ENCODE results near the gene CPEB3.

DNA sequence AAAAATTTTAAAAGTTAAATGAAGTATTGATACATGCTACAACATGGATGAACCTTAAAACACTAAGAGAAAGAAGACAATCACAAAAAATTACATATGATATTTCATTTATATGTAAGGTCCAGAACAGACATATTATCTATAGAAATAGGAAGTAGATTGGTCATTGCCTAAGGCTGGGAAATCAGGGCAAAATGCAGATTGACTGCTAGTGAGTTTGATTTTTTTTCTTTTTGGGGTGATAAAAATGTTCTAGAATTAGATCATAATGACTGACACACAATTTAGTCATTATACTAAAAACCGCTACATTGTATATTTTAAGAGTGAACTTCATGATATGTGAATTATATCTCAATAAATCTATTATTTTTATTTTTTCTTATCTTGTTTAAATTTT, 88.3 kb downstream of the CPEB3 start:
- TF ChIP-seq EP300 (IDR thresholded peaks at IDR 0.05), result no peak
- TF ChIP-seq, protein P1, sequence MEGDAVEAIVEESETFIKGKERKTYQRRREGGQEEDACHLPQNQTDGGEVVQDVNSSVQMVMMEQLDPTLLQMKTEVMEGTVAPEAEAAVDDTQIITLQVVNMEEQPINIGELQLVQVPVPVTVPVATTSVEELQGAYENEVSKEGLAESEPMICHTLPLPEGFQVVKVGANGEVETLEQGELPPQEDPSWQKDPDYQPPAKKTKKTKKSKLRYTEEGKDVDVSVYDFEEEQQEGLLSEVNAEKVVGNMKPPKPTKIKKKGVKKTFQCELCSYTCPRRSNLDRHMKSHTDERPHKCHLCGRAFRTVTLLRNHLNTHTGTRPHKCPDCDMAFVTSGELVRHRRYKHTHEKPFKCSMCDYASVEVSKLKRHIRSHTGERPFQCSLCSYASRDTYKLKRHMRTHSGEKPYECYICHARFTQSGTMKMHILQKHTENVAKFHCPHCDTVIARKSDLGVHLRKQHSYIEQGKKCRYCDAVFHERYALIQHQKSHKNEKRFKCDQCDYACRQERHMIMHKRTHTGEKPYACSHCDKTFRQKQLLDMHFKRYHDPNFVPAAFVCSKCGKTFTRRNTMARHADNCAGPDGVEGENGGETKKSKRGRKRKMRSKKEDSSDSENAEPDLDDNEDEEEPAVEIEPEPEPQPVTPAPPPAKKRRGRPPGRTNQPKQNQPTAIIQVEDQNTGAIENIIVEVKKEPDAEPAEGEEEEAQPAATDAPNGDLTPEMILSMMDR (IDR thresholded peaks at IDR 0.05), result no peak
- no peak for TF ChIP-seq POLR2A (IDR thresholded peaks at IDR 0.05)

All from ovary (tissue), 3 donors.